GM18511 (cell line): Measurements from ENCODE around the gene KCNIP3.
A peak's percentile ranks its signal among the peaks of the same experiment; 100 is the strongest.
"Not testable (repeated sequence)": the region's sequence is repeated elsewhere in the genome, so short reads cannot be mapped to it uniquely, and the experiment has no call there.

ENCODE experiments used
- ATAC-seq: cut with Tn5 transposase; IDR thresholded peaks from one replicate; pipeline ENCODE4 v1.9.1; 2021; ENCODE audit warnings: mild to moderate bottlenecking, moderate library complexity; ENCODE audit not compliant: unreplicated experiment

The KCNIP3 gene

GRCh38 chr2:95402370-95403203 lies 105.4 kb downstream of the KCNIP3 start, which contains the start of gene FAHD2A:
FAHD2A (plus strand) TSS chr2:95402708; CDS start chr2:95405559, 2,851 bp downstream.
- ATAC-seq, result peak; percentile 96

GRCh38 chr2:95403204-95403721 lies 106.1 kb downstream of the KCNIP3 start:
- ATAC-seq, result peak; percentile 39

GRCh38 chr2:95403824-95404223 lies 106.7 kb downstream of the KCNIP3 start:
- ATAC-seq, result not testable (repeated sequence)

GRCh38 chr2:95404676-95405075 lies 107.5 kb downstream of the KCNIP3 start:
- not testable (repeated sequence) for ATAC-seq

GRCh38 chr2:95411239-95411638 lies 114.1 kb downstream of the KCNIP3 start:
- ATAC-seq, result not testable (repeated sequence)

GRCh38 chr2:95414015-95414594 lies 117.0 kb downstream of the KCNIP3 start:
- ATAC-seq, result peak; percentile 95

- not testable (repeated sequence) for ATAC-seq
Observed at GRCh38 chr2:95415138-95415537, 118.0 kb downstream of the KCNIP3 start.

GRCh38 chr2:95415561-95415960 lies 118.4 kb downstream of the KCNIP3 start:
- not testable (repeated sequence) for ATAC-seq

GRCh38 chr2:95427196-95427867 lies 130.2 kb downstream of the KCNIP3 start:
- ATAC-seq, result not testable (repeated sequence)

GRCh38 chr2:95429748-95430467 lies 132.8 kb downstream of the KCNIP3 start:
- not testable (repeated sequence) for ATAC-seq

- ATAC-seq, result not testable (repeated sequence)
Observed at GRCh38 chr2:95433373-95433772, 136.2 kb downstream of the KCNIP3 start.

GRCh38 chr2:95433973-95434372 lies 136.8 kb downstream of the KCNIP3 start:
- not testable (repeated sequence) for ATAC-seq

- not testable (repeated sequence) for ATAC-seq
Observed at GRCh38 chr2:95434507-95435076, 137.4 kb downstream of the KCNIP3 start.

- ATAC-seq, result not testable (repeated sequence)
Observed at GRCh38 chr2:95435162-95435871, 138.2 kb downstream of the KCNIP3 start.
